IMR-90 (cell line): ENCODE results near the gene DLGAP4. TPM values are rescaled to one million over a fixed set of nuclear protein-coding genes. Genes with fewer than 3 reads are reported as not detected.

Experiments used
- ATAC-seq: fragments of 200-7000 bp; cut with Tn5 transposase; 2 replicates; pipeline ENCODE4 v1.9.1; 2020; ENCODE audit warnings: low read depth, mild to moderate bottlenecking, moderate library complexity
- BruUV-seq: library from RNA; stranded (reverse); fragments of 400-500 nt; replicated peaks from 2 replicates; lab custom pipeline; 2021; lab: Mats Ljungman, UMichigan
- CTCF ChIA-PET: fragments of 300-600 bp; formaldehyde crosslinking; extraction: SDS; loops from one replicate; lab custom pipeline; 2021; ENCODE audit warnings: antibody characterized with exemption; lab: Yijun Ruan, JAX
- POLR2A ChIA-PET: fragments of 300-600 bp; sonication (Branson Sonifier 250); formaldehyde crosslinking; loops from one replicate; lab custom pipeline; 2022; ENCODE audit warnings: antibody characterized with exemption; ENCODE audit not compliant: unreplicated experiment; lab: Charles Lee
- DNase-seq: peaks from one replicate; pipeline ENCODE4 v3.0.0; 2013
- H2AFZ ChIP-seq: replicated peaks from 2 replicates; pipeline ENCODE3; 2013; ENCODE audit warnings: low read length, mild to moderate bottlenecking; ENCODE audit not compliant: poor library complexity
- H2AK5ac ChIP-seq: 2 replicates; pipeline ENCODE4 v1.6.1; 2013; ENCODE audit warnings: low read depth, low read length, inconsistent platforms
- H2AK9ac ChIP-seq: replicated peaks from 2 replicates; pipeline ENCODE3; 2013; ENCODE audit warnings: mild to moderate bottlenecking, low read depth, low read length, moderate library complexity; ENCODE audit not compliant: poor library complexity
- H2BK120ac ChIP-seq: 2 replicates; pipeline ENCODE4 v1.6.1; 2013; ENCODE audit warnings: low read depth, low read length, inconsistent platforms
- H2BK15ac ChIP-seq: 3 replicates; pipeline ENCODE4 v1.6.1; 2013; ENCODE audit warnings: low read depth, low read length, inconsistent platforms
- H2BK20ac ChIP-seq: 2 replicates; pipeline ENCODE4 v1.6.1; 2013; ENCODE audit warnings: low read depth, mild to moderate bottlenecking, inconsistent platforms, low read length, moderate library complexity
- H2BK5ac ChIP-seq: 2 replicates; pipeline ENCODE4 v1.6.1; 2013; ENCODE audit warnings: mild to moderate bottlenecking, low read depth, low read length, inconsistent platforms; ENCODE audit not compliant: poor library complexity, severe bottlenecking
- H3K14ac ChIP-seq: replicated peaks from 2 replicates; pipeline ENCODE4 v1.6.1; 2013; ENCODE audit warnings: low read depth, low read length, inconsistent platforms
- H3K18ac ChIP-seq: 2 replicates; pipeline ENCODE4 v1.6.1; 2013; ENCODE audit warnings: low read depth, low read length, control low read depth
- H3K23ac ChIP-seq: 2 replicates; pipeline ENCODE4 v1.6.1; 2013; ENCODE audit warnings: low read depth, low read length, inconsistent platforms
- H3K27ac ChIP-seq: 2 replicates; pipeline ENCODE4 v1.5.1; 2013; ENCODE audit warnings: mild to moderate bottlenecking, control low read depth, low read length; ENCODE audit not compliant: insufficient read depth
- H3K27me3 ChIP-seq: 2 replicates; pipeline ENCODE4 v1.6.1; 2013; ENCODE audit warnings: low read length; ENCODE audit not compliant: control insufficient read depth, insufficient read depth
- H3K36me3 ChIP-seq: 2 replicates; pipeline ENCODE4 v1.6.1; 2013; ENCODE audit warnings: low read length, mixed read lengths; ENCODE audit not compliant: control insufficient read depth, insufficient read depth
- H3K4ac ChIP-seq: 2 replicates; pipeline ENCODE4 v1.6.1; 2013; ENCODE audit warnings: low read depth, low read length, inconsistent platforms
- H3K4me1 ChIP-seq: 2 replicates; pipeline ENCODE4 v1.6.1; 2013; ENCODE audit warnings: low read length, mixed read lengths; ENCODE audit not compliant: control insufficient read depth, insufficient read depth
- H3K4me2 ChIP-seq: 2 replicates; pipeline ENCODE4 v1.6.1; 2013; ENCODE audit warnings: low read depth, mild to moderate bottlenecking, control low read depth, low read length, moderate library complexity
- H3K4me3 ChIP-seq: 2 replicates; pipeline ENCODE4 v1.5.1; 2013; ENCODE audit warnings: low read depth, mild to moderate bottlenecking, control low read depth, low read length, moderate library complexity; ENCODE audit not compliant: insufficient read depth
- H3K56ac ChIP-seq: 2 replicates; pipeline ENCODE4 v1.6.1; 2013; ENCODE audit warnings: low read length, inconsistent platforms; ENCODE audit not compliant: insufficient read depth; ENCODE audit errors: extremely low read depth
- H3K79me1 ChIP-seq, 2 experiments: 2 replicates each; pipeline ENCODE4 v1.6.1; 2013; ENCODE audit warnings: low read length in 2 of 2, inconsistent platforms in 1 of 2, low read depth in 1 of 2
- H3K9ac ChIP-seq: 2 replicates; pipeline ENCODE4 v1.6.1; 2013; ENCODE audit warnings: low read depth, low read length, control low read depth
- H3K9me1 ChIP-seq: 2 replicates; pipeline ENCODE4 v1.6.1; 2013; ENCODE audit warnings: low read length, inconsistent platforms; ENCODE audit not compliant: insufficient read depth
- H3K9me3 ChIP-seq: 2 replicates; pipeline ENCODE4 v1.6.1; 2013; ENCODE audit warnings: low read length; ENCODE audit not compliant: control insufficient read depth, insufficient read depth
- H4K20me1 ChIP-seq: 2 replicates; pipeline ENCODE4 v1.6.1; 2013; ENCODE audit warnings: low read length, inconsistent platforms; ENCODE audit not compliant: insufficient read depth
- H4K5ac ChIP-seq: 2 replicates; pipeline ENCODE4 v1.6.1; 2013; ENCODE audit warnings: mild to moderate bottlenecking, low read depth, low read length, control low read depth
- H4K8ac ChIP-seq, 2 experiments: 2 replicates each; pipeline ENCODE4 v1.6.1; 2013; ENCODE audit warnings: low read depth in 2 of 2, low read length in 2 of 2, control low read depth in 1 of 2, inconsistent platforms in 1 of 2
- H4K91ac ChIP-seq: 2 replicates; pipeline ENCODE4 v1.6.1; 2013; ENCODE audit warnings: low read depth, low read length, inconsistent platforms; ENCODE audit not compliant: insufficient read depth
- BHLHE40 ChIP-seq: fragments of 150-350 bp; IDR thresholded peaks from 2 replicates; pipeline ENCODE4 v1.6.1; 2016; ENCODE audit warnings: mild to moderate bottlenecking, low read depth, low read length
- CEBPB ChIP-seq: IDR thresholded peaks from 2 replicates; pipeline ENCODE4 v1.6.1; 2012; ENCODE audit warnings: low read depth, low read length, improper control_type of control experiment
- CHD1 ChIP-seq: IDR thresholded peaks from 2 replicates; pipeline ENCODE4 v1.6.1; 2012; ENCODE audit warnings: low read depth, low read length, improper control_type of control experiment
- FOS ChIP-seq: fragments of 150-350 bp; IDR thresholded peaks from 2 replicates; pipeline ENCODE4 v1.6.1; 2016; ENCODE audit warnings: low read depth, low read length
- MAFK ChIP-seq: IDR thresholded peaks from 2 replicates; pipeline ENCODE4 v1.6.1; 2012; ENCODE audit warnings: low read depth, low read length, improper control_type of control experiment
- MXI1 ChIP-seq: IDR thresholded peaks from 2 replicates; pipeline ENCODE4 v1.6.1; 2012; ENCODE audit warnings: low read depth, mild to moderate bottlenecking, low read length, moderate library complexity, borderline replicate concordance
- NFE2L2 ChIP-seq: fragments of 150-350 bp; IDR thresholded peaks from 2 replicates; pipeline ENCODE4 v1.6.1; 2016; ENCODE audit warnings: low read depth, mild to moderate bottlenecking, low read length
- POLR2A ChIP-seq: IDR thresholded peaks from 2 replicates; pipeline ENCODE4 v1.6.1; 2012; ENCODE audit warnings: mild to moderate bottlenecking, low read depth, low read length
- RAD21 ChIP-seq: IDR thresholded peaks from 2 replicates; pipeline ENCODE4 v1.6.1; 2012; ENCODE audit warnings: low read length, improper control_type of control experiment
- RCOR1 ChIP-seq: IDR thresholded peaks from 2 replicates; pipeline ENCODE4 v1.6.1; 2012; ENCODE audit warnings: mild to moderate bottlenecking, low read length, improper control_type of control experiment; ENCODE audit not compliant: insufficient replicate concordance
- RFX5 ChIP-seq: IDR thresholded peaks from 2 replicates; pipeline ENCODE4 v1.8.0; 2012; ENCODE audit warnings: low read depth, mild to moderate bottlenecking, low read length, moderate library complexity
- SMC3 ChIP-seq: fragments of 150-350 bp; IDR thresholded peaks from 2 replicates; pipeline ENCODE4 v1.6.1; 2016; ENCODE audit warnings: low read depth, mild to moderate bottlenecking, antibody characterized with exemption, low read length, moderate library complexity
- USF2 ChIP-seq: fragments of 150-350 bp; IDR thresholded peaks from 2 replicates; pipeline ENCODE4 v1.6.1; 2017; ENCODE audit warnings: mild to moderate bottlenecking, antibody characterized with exemption, low read length, low read depth
- WGBS, 2 experiments: methylation state at CpG; one replicate each; pipeline versions ENCODE4 v1.1.5 to v1.1.7; 2013; ENCODE audit warnings: missing lambda C conversion rate in 2 of 2; ENCODE audit not compliant: insufficient read length in 1 of 2; ENCODE audit errors: extremely low coverage in 2 of 2; 5-methylcytosine and 5-hydroxymethylcytosine counted together
- dilution Hi-C: fragments of 300-500 bp; cut with HindIII; formaldehyde crosslinking; loops from one replicate; pipeline ENCODE4 v1.14.3; 2018; ENCODE audit warnings: low sequenced_read_pairs; ENCODE audit not compliant: unreplicated experiment
- in situ Hi-C: fragments of 300-500 bp; cut with MboI; formaldehyde crosslinking; loops from 3 replicates; pipeline ENCODE4 v1.14.3; 2019; ENCODE audit warnings: low sequenced_read_pairs, inconsistent platforms, mixed read lengths
- intact Hi-C: fragments of 100-400 bp; cut with micrococcal nuclease; formaldehyde crosslinking; loops from 2 replicates; pipeline ENCODE4 v1.10.0; 2022
- polyA plus RNA-seq, 3 experiments: library from polyadenylated mRNA; depleted of rRNA; stranded (reverse); fragments of >200 nt; gene quantifications; 2 replicates each; pipeline ENCODE4 v1.2.3, GENCODE V29; 2012; ENCODE audit warnings: low replicate concordance in 1 of 3
- total RNA-seq: library from RNA; depleted of rRNA; stranded (reverse); fragments of >200 nt; gene quantifications from 2 replicates; pipeline ENCODE4 v1.2.3, GENCODE V29; 2012
- TF ChIP-seq, protein P1 (sequence below): conservative IDR thresholded peaks from 2 replicates; pipeline ENCODE4 v1.5.1; 2012; ENCODE audit warnings: mild to moderate bottlenecking, low read depth, low read length, improper control_type of control experiment
- TF ChIP-seq, protein P2 (sequence below): fragments of 150-350 bp; IDR thresholded peaks from 2 replicates; pipeline ENCODE4 v1.6.1; 2016; ENCODE audit warnings: low read depth, mild to moderate bottlenecking, low read length, moderate library complexity, borderline replicate concordance

Gene DLGAP4
- total and polyA plus RNA-seq, 2 of the 4 experiments (the other 2 are of a cell fraction): 32.3 to 73.2 TPM

GRCh38 chr20:36340593-36340990 lies 34.5 kb downstream of the DLGAP4 start:
- Histone ChIP-seq H2BK120ac (no peak overlapping the region), H3K4me3 (no peak overlapping the region), H2BK15ac (no peak overlapping the region), H4K20me1 (no peaks in the 10 kb centered on the region), H3K23ac (no peak overlapping the region), H3K9me3 (no peaks in the 10 kb centered on the region), H3K27me3 (peaks cover 26% of the 10 kb centered on the region), H2BK5ac (no peak overlapping the region), H4K8ac (no peak overlapping the region), H3K27ac (no peak overlapping the region), H3K36me3 (no peaks in the 10 kb centered on the region), H3K4me2 (no peak overlapping the region), H3K9me1 (no peaks in the 10 kb centered on the region), H3K56ac (no peak overlapping the region), H3K14ac (no peak overlapping the region), H4K91ac (no peak overlapping the region), H2AFZ (no peak overlapping the region), H3K4me1 (no peaks in the 10 kb centered on the region), H3K18ac (no peak overlapping the region), H3K79me1 (no peaks in the 10 kb centered on the region), H2AK9ac (no peak overlapping the region), H2AK5ac (no peak overlapping the region), H3K9ac (no peak overlapping the region), H3K4ac (no peak overlapping the region), H4K5ac (no peak overlapping the region), H2BK20ac (no peak overlapping the region)
- in situ Hi-C loops: no loop called here
- ChIA-PET POLR2A (no interaction called here), CTCF (no interaction called here)
- DNase-seq (no peak), ATAC-seq (no peak)
- intact Hi-C loops: no loop called here
- 51% methylated on average over 5 of the region's 9 CpGs; no CpG with 5 or more reads in 1 of the 2 experiments for WGBS, 2 experiments
- dilution Hi-C loops: no loop called here
- TF ChIP-seq MAFK: no peak
- TF ChIP-seq, protein P1, sequence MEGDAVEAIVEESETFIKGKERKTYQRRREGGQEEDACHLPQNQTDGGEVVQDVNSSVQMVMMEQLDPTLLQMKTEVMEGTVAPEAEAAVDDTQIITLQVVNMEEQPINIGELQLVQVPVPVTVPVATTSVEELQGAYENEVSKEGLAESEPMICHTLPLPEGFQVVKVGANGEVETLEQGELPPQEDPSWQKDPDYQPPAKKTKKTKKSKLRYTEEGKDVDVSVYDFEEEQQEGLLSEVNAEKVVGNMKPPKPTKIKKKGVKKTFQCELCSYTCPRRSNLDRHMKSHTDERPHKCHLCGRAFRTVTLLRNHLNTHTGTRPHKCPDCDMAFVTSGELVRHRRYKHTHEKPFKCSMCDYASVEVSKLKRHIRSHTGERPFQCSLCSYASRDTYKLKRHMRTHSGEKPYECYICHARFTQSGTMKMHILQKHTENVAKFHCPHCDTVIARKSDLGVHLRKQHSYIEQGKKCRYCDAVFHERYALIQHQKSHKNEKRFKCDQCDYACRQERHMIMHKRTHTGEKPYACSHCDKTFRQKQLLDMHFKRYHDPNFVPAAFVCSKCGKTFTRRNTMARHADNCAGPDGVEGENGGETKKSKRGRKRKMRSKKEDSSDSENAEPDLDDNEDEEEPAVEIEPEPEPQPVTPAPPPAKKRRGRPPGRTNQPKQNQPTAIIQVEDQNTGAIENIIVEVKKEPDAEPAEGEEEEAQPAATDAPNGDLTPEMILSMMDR: no peak
- TF ChIP-seq SMC3: no peak
- no peak for TF ChIP-seq USF2
- TF ChIP-seq, protein P2, sequence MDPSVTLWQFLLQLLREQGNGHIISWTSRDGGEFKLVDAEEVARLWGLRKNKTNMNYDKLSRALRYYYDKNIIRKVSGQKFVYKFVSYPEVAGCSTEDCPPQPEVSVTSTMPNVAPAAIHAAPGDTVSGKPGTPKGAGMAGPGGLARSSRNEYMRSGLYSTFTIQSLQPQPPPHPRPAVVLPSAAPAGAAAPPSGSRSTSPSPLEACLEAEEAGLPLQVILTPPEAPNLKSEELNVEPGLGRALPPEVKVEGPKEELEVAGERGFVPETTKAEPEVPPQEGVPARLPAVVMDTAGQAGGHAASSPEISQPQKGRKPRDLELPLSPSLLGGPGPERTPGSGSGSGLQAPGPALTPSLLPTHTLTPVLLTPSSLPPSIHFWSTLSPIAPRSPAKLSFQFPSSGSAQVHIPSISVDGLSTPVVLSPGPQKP: no peak
- no peak for TF ChIP-seq RAD21
- TF ChIP-seq CHD1: no peak
- no peak for TF ChIP-seq FOS
- TF ChIP-seq RCOR1: no peak
- no peak for TF ChIP-seq NFE2L2
- TF ChIP-seq CEBPB: no peak
- no peak for TF ChIP-seq RFX5
- no peak for TF ChIP-seq MXI1
- TF ChIP-seq POLR2A: no peak
- TF ChIP-seq BHLHE40: no peak
- BruUV-seq: no TSS peak
